ENCODE measurements around the gene CADM2.

Gene CADM2

GRCh38 chr3:85321892-85322291 lies 363.1 kb downstream of the CADM2 start:
- DNase-seq (ENCODE audit: low read depth), result no peak

DNA sequence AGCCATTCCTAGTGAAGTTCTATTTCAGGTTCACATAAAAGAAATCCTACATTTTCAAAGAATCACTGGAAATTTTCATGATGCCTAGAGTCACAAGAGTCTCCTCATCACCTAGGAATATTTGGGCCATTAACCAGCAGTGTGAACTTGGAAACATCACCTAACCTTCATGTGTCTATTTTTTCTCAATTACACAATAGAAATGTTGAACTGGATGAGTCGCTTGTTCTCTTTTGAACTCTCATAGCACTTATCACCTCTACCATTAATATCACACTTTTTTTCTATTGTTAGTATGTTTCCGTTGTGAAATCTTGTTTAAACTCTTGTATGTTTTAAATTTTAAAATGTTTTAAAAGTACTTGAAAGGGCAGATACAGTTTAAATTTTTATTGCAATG lies 371.3 kb downstream of the CADM2 start:
- DNase-seq (ENCODE audit: low read depth), result no peak

DNA sequence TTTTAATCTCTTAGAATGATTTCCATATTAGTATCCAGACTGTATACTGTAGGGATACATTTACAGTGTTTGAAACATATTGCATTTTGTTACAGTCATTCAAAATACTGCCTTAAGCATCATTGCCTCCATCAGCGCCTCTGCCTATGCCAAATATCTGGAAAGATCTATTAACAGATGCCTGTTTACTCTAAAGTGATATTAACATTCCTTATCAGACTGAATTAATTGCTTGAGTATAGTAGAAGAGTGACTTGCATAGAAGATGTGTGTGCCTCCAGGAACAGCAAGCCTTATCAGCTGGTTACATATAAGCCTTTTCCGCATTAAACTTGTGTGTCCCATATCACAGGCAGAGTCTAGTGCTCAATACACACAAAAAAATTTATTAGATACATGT lies 379.1 kb downstream of the CADM2 start:
- DNase-seq (ENCODE audit: low read depth), result no peak

- no peak for DNase-seq (ENCODE audit: low read depth)
Observed at GRCh38 chr3:85342915-85343314, 384.1 kb downstream of the CADM2 start.

- no peak for DNase-seq (ENCODE audit: low read depth)
Observed at GRCh38 chr3:85355572-85355971, 396.8 kb downstream of the CADM2 start.

- no peak for DNase-seq (ENCODE audit: low read depth)
Observed at GRCh38 chr3:85360742-85361387, 402.1 kb downstream of the CADM2 start.

DNA sequence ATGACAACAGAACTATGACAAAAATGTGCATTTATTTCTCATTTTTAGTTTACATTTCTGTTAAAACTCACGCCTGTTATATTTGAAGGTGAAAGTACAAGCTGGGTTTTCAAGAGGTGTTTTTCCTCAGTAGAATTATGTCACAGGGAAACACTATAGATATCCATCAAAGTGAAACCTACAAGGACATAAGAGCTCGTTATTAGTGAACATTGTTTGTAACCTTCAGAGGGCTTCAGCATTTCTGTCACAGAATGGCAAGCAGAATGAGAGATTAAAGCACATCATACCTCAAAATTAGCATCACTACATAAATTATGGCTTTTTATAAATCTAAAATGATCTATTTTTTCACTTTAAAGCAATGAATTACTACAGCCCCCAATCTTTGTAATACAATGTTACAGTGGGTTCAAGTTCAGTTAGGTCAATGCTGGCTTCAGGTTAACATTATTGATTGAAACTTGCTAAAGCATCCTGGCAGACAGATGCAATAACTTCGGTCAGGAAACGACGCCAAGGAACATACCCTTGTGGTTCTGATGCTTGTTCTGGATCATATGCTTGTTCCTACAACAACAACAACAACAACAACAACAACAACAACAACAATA lies 405.6 kb downstream of the CADM2 start:
- DNase-seq (ENCODE audit: low read depth), result no peak

DNA sequence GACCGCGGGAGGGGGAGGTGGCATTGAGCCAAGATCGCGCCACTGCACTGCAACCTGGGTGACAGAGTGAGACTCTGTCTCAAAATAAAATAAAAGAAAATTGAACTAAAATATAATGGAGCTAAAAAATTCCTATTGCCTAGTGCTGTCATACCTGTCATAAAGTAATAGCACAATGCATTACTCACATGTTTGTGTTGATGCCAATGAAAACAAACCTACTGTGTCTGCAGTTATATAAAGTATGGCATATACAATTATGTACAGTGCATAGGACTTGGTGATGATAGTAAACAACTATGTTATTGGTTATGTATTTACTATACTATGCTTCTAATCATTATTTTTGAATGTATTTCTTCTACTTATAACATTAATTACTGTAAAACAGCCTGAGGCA lies 411.6 kb downstream of the CADM2 start:
- no peak for DNase-seq (ENCODE audit: low read depth)

GRCh38 chr3:85376131-85376530 lies 417.3 kb downstream of the CADM2 start:
- DNase-seq (ENCODE audit: low read depth), result no peak

DNA sequence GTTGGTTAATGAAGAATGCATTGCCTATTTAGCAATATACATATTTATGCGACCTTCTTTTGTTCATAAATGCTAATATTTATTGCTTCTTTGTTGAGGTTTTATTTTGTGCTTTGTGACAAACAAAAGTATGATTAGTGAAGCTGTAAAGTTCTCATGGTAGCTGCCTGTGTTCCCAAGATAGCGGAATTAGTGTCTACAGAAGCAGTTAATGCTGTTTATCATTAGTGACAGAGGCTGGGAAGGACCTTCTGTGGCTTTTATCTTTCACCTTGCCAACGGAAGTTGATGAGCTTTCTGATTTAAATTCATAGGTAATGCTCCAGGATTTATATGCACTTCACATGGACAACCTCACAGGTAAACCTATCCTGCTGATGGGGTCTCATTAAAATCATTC lies 418.3 kb downstream of the CADM2 start:
- DNase-seq (ENCODE audit: low read depth), result no peak

GRCh38 chr3:85384372-85384771 lies 425.6 kb downstream of the CADM2 start:
- DNase-seq (ENCODE audit: low read depth), result no peak

DNA sequence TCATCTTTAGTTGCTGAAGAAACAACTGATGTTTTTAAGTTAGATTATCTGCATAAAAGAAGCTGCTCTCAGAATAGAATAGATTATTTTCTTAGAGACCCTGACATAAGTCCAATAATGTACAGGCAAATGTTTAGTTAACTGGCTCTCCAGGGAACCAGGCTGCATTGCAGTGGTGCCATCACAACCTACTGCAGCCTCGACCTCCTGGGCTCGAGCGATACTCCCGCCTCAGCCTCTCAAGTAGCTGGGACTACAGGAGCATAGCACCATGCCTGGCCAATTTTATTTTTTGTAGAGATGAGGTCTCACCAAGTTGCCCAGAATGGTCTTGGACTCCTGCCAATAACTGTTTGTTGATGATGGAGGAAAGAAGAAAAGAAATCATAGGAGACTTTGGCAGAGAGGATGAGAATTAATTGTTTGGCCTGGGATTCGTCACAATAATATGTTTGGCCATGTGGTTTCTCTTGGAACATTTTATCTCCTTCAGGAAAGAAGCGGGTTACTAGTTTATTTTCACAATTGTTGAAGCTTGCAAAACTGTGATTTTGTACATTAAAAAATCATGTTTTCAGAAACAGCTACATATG lies 429.2 kb downstream of the CADM2 start:
- no peak for DNase-seq (ENCODE audit: low read depth)

- DNase-seq (ENCODE audit: low read depth), result no peak
Observed at GRCh38 chr3:85394424-85394823, 435.6 kb downstream of the CADM2 start.

DNA sequence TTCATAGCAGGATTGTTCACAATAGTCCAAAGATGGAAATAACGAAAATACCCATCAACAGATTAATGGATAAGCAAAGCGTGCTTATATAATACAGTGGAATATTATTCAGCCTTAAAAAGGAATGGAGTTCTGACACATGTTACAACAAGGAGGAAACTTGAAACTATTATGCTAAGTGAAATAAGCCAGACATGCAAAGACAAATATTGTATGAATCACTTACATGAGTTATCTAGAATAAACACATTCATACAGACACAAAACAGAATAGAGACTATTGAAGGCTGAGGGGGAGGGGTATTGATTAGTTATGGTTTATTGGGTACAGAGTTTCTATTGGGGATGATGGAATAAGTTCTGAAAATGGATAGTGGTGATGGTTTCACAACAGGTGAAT lies 438.6 kb downstream of the CADM2 start:
- no peak for DNase-seq (ENCODE audit: low read depth)

- DNase-seq (ENCODE audit: low read depth), result no peak
Observed at GRCh38 chr3:85426121-85426520, 467.3 kb downstream of the CADM2 start.

DNA sequence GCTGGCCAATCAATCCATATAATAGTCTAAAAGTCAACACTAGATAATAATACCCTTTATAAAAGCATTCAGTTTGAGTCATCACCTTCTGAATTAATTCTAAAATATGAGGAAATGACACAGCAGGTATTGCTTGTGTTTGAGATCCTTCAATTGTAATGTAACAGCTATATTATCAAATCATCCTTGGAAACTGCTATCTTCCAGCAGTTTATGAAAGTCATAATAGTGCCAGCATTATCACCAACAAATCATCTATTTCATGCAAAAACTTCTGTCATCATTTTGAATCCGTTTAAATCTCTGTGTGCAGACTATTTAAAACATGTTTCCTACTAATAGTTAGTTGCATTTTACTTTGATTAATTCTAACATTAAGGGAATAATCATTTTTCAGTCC lies 468.7 kb downstream of the CADM2 start:
- no peak for DNase-seq (ENCODE audit: low read depth)

- no peak for DNase-seq (ENCODE audit: low read depth)
Observed at GRCh38 chr3:85432081-85432480, 473.3 kb downstream of the CADM2 start.

DNA sequence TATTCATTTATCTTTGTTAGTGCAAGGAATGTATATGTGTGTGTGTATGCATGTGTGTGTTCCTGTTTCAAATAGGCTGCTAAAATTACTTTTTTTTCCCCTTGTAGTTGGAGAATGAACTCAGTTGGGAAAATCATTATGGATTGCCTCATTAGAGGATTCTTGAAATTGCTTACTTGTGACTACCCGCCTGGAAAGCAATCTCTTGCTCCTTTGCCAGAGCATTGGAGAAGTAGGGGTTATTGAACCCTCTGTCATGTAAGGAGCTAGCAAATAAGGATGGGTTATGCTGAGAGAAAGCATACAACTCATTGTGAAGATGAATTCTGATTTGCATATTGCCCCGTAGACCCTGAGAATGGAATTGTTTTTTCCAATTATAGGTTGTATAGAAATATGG lies 474.5 kb downstream of the CADM2 start:
- no peak for DNase-seq (ENCODE audit: low read depth)

GRCh38 chr3:85455561-85456200 lies 496.9 kb downstream of the CADM2 start:
- DNase-seq (ENCODE audit: low read depth), result no peak

GRCh38 chr3:85474241-85474640 lies 515.5 kb downstream of the CADM2 start:
- DNase-seq (ENCODE audit: low read depth), result no peak

GRCh38 chr3:85475346-85475745 lies 516.6 kb downstream of the CADM2 start:
- no peak for DNase-seq (ENCODE audit: low read depth)

DNA sequence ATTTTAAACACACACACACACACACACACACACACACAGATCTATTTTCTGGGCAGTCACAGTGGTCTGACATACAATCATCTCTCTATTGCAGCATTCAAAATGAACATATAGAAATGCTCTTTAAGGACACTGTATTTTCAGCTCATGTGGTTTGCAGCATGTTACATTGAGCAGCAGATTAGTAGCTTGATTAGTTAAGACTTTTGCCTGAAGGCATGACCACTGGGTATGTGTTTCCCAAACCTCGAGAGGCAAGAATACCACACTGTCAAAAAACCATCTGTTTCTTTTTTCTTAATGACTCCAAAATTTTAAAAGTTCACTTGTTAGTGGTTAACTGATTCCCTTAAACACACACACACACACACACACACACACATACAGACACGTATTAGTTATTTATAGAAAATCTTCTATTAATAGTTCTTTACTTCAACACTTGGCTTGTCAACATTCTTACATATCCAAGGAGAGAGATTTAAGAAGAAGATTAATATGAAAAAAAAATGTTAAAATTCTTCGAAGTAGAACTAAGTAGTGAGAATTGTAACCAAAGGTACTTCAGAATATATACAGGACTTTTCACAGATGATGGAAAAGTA lies 518.2 kb downstream of the CADM2 start:
- DNase-seq (ENCODE audit: low read depth), result no peak

Data from T follicular helper cell (primary cell).